PC-9 (cell line): ENCODE measurements around the gene FADD. TPM values are rescaled to one million over a fixed set of nuclear protein-coding genes. Genes with fewer than 3 reads are reported as not detected.
A peak's percentile ranks its signal among the peaks of the same experiment; 100 is the strongest.

Source experiments
- BruUV-seq: library from RNA; stranded (reverse); fragments of 400-500 nt; replicated peaks from 2 replicates; lab custom pipeline; 2021; lab: Mats Ljungman, UMichigan
- CTCF ChIA-PET: fragments of 300-600 bp; sonication (Branson Sonifier 250); formaldehyde crosslinking; loops from one replicate; lab custom pipeline; 2022; ENCODE audit warnings: antibody characterized with exemption; lab: Charles Lee
- POLR2A ChIA-PET: fragments of 300-600 bp; sonication (Branson Sonifier 250); formaldehyde crosslinking; loops from one replicate; lab custom pipeline; 2022; ENCODE audit warnings: antibody characterized with exemption; ENCODE audit not compliant: unreplicated experiment; lab: Charles Lee
- DNase-seq, 2 experiments: peaks; one replicate each; pipeline versions ENCODE4 v3.0.0 to v3.0.0-alpha.2; 2015 to 2022; ENCODE audit warnings: mixed read lengths in 1 of 2
- H2AFZ ChIP-seq: fragments of 200-600 bp; sonication (generic); 2 replicates; pipeline ENCODE4 v1.8.1; 2017; ENCODE audit warnings: antibody characterized with exemption
- H3F3A ChIP-seq: fragments of 200-600 bp; sonication (generic); 2 replicates; pipeline ENCODE4 v1.8.1; 2017; ENCODE audit warnings: antibody characterized with exemption, mild to moderate bottlenecking, low read depth; ENCODE audit not compliant: insufficient read depth
- H3K27ac ChIP-seq: fragments of 200-600 bp; sonication (generic); 2 replicates; pipeline ENCODE4 v1.6.1; 2016; ENCODE audit warnings: mixed run types
- H3K27me3 ChIP-seq: fragments of 200-600 bp; sonication (generic); 2 replicates; pipeline ENCODE4 v1.6.1; 2016; ENCODE audit warnings: low read depth, mixed run types; ENCODE audit not compliant: insufficient read depth
- H3K36me3 ChIP-seq: fragments of 200-600 bp; sonication (generic); 2 replicates; pipeline ENCODE4 v1.6.1; 2016; ENCODE audit warnings: low read depth, mixed run types
- H3K4me1 ChIP-seq: fragments of 200-600 bp; sonication (generic); replicated peaks from 2 replicates; pipeline ENCODE4 v1.6.1; 2016; ENCODE audit warnings: mixed run types; ENCODE audit not compliant: insufficient read depth
- H3K4me2 ChIP-seq: fragments of 200-600 bp; sonication (generic); 2 replicates; pipeline ENCODE4 v1.6.1; 2017; ENCODE audit warnings: mixed run types
- H3K4me3 ChIP-seq: fragments of 200-600 bp; sonication (generic); 2 replicates; pipeline ENCODE4 v1.6.1; 2016; ENCODE audit warnings: mixed run types
- H3K79me2 ChIP-seq: fragments of 200-600 bp; sonication (generic); 2 replicates; pipeline ENCODE4 v1.6.1; 2017; ENCODE audit warnings: low read depth, mixed run types
- H3K9me2 ChIP-seq: fragments of 200-600 bp; sonication (generic); 2 replicates; pipeline ENCODE4 v1.8.1; 2017; ENCODE audit warnings: mild to moderate bottlenecking; ENCODE audit not compliant: insufficient read depth
- H3K9me3 ChIP-seq: fragments of 200-600 bp; sonication (generic); 2 replicates; pipeline ENCODE4 v1.8.1; 2016; ENCODE audit warnings: low read depth; ENCODE audit not compliant: insufficient read depth
- H4K20me1 ChIP-seq: fragments of 200-600 bp; sonication (generic); 2 replicates; pipeline ENCODE4 v1.8.1; 2017; ENCODE audit not compliant: insufficient read depth
- EZH2 ChIP-seq: fragments of 200-600 bp; sonication (generic); IDR thresholded peaks from 2 replicates; pipeline ENCODE4 v1.8.0; 2017; ENCODE audit warnings: antibody characterized with exemption, low read depth
- intact Hi-C: fragments of 100-400 bp; cut with micrococcal nuclease; formaldehyde crosslinking; loops from one replicate; pipeline ENCODE4 v1.10.0; 2022; ENCODE audit not compliant: unreplicated experiment
- total RNA-seq: library from RNA; stranded (reverse); gene quantifications from 2 replicates; pipeline ENCODE4 v1.2.3, GENCODE V29; 2021
- TF ChIP-seq, protein P1 (sequence below): fragments of 200-600 bp; sonication (generic); conservative IDR thresholded peaks from 2 replicates; pipeline ENCODE4 v1.6.1; 2017; ENCODE audit warnings: mixed run types, antibody characterized with exemption, mild to moderate bottlenecking, moderate library complexity

FADD gene
- total RNA-seq, 1 experiment from 2014 or later, result 47.8 TPM

DNA sequence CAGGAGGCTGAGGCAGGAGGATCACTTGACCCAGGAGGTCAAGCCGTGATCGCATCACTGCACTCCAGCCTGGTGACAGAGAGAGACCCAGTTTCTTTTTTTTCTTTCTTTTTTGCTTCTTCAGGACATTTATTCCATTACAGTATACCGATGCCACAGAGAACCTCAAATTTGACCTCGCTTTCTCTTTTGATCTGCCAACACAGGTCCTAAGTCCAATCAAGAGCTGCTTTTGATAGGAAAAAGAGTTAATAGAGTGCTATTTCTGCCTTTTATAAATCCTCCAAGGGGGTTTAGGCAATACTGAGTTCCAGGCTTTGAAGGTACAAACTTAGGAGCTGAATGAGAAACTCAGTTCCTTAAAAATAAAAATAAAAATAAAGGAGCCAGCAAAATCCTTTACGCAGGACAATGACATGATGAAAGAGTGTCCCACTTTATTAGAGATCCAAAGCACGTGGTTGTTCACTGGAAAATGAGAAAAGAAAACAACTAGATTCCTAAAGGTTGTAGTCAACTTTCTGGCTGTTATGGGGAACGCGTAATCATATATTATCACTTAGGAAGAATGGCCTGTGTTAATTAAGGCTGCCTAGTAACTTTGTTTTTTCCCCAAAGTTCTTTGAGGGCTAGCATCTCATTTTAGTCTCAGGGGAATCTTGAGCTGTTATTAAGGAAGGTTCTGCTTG, 27.2 kb downstream of the FADD start:
- peaks cover 29% of the 10 kb centered on the region for H3F3A ChIP-seq
- TF ChIP-seq, protein P1, sequence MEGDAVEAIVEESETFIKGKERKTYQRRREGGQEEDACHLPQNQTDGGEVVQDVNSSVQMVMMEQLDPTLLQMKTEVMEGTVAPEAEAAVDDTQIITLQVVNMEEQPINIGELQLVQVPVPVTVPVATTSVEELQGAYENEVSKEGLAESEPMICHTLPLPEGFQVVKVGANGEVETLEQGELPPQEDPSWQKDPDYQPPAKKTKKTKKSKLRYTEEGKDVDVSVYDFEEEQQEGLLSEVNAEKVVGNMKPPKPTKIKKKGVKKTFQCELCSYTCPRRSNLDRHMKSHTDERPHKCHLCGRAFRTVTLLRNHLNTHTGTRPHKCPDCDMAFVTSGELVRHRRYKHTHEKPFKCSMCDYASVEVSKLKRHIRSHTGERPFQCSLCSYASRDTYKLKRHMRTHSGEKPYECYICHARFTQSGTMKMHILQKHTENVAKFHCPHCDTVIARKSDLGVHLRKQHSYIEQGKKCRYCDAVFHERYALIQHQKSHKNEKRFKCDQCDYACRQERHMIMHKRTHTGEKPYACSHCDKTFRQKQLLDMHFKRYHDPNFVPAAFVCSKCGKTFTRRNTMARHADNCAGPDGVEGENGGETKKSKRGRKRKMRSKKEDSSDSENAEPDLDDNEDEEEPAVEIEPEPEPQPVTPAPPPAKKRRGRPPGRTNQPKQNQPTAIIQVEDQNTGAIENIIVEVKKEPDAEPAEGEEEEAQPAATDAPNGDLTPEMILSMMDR, result no peak
- TF ChIP-seq EZH2, result no peak
- POLR2A ChIA-PET, result interaction anchor here (0.6 kb wide), 1 partner anchor 357 kb away, joined by 4 read pairs; no protein-coding TSS in a partner anchor
- no TSS peak for BruUV-seq
- H3K27me3 ChIP-seq, result no peaks in the 10 kb centered on the region
- DNase-seq, result peak in 1 of 2 experiments; percentile 28
- H3K9me2 ChIP-seq, result no peaks in the 10 kb centered on the region
- H3K4me1 ChIP-seq, result peaks cover 28% of the 10 kb centered on the region
- no peak overlapping the region for H3K27ac ChIP-seq
- no peak overlapping the region for H3K4me2 ChIP-seq
- H3K36me3 ChIP-seq, result no peaks in the 10 kb centered on the region
- CTCF ChIA-PET, result no interaction called here
- no peak overlapping the region for H2AFZ ChIP-seq
- no peak overlapping the region for H3K4me3 ChIP-seq
- intact Hi-C loops, result no loop called here
- H3K79me2 ChIP-seq, result no peaks in the 10 kb centered on the region
- H3K9me3 ChIP-seq, result no peaks in the 10 kb centered on the region
- no peaks in the 10 kb centered on the region for H4K20me1 ChIP-seq

DNA sequence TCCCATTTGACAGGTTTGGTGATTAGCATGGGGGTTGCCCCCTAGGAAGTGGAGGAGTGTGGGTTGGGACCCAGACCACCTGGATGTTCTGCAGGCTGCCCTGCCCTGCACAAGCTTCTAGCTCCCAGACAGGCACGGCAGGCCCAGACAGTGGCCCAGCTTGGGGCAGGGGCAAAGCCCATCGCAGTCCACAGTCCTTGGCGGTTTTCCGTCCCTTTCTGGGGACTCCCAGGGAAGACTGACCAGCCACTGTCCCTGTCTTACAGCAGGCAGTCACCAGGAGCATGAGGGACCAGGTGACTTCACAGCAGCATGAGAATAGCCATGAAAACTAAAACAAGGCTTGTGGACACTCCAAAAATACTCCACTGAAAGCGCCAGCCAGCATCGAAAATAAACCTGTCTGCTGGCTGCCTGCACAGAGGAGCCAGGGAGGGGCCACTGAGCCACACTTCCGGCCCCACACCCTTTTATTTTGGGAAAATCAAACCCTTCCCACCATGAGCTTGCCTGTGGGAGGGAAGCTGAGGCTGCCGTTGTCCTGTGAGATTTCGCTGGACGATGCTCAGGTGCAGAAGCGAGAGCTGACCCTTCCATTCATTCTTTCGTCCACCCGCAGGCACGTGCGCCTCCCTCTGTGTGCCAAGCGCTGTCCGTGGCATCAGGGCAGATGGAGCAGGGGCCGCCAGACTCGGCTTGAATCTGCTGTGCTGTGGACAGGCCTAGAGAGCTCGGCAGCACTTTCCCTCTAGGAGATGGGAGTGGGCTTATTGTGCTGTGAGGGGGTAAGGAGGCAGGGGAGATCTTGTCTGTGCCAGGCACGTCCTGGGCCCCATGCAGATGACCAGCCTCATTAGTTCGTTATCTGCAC, 28.0 kb downstream of the FADD start:
- TF ChIP-seq, protein P1, result no peak
- no peak for TF ChIP-seq EZH2
- peak in 1 of 2 experiments; percentile 28 for DNase-seq
- Histone ChIP-seq H3K9me3 (no peaks in the 10 kb centered on the region), H3K27ac (no peak overlapping the region), H3K79me2 (no peaks in the 10 kb centered on the region), H2AFZ (no peak overlapping the region), H3K27me3 (no peaks in the 10 kb centered on the region), H3K36me3 (no peaks in the 10 kb centered on the region), H4K20me1 (no peaks in the 10 kb centered on the region), H3K4me1 (peaks cover 24% of the 10 kb centered on the region), H3K4me3 (no peak overlapping the region), H3F3A (peaks cover 36% of the 10 kb centered on the region), H3K4me2 (no peak overlapping the region), H3K9me2 (no peaks in the 10 kb centered on the region)
- intact Hi-C loops, result no loop called here
- BruUV-seq, result no TSS peak
- ChIA-PET CTCF (no interaction called here), POLR2A (no interaction called here)

DNA sequence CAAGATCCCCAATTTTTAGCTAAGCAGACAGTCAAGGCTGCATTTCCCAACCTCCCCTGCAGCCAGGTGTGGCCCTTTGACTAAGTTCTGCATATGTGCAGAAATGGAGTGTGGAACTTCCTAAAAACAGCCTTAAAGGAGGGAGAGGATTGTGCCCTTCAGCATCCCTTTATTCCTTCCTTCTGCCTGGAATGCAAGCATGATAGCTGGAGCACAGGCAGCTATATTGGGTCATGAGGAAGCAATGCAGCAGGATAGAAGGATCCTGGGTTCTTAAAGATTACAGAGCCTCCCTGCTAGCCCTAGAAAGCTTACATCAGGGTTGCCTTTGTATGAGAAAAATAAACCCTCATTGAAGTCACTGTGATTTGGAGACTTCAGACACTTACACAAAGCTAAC, 29.9 kb downstream of the FADD start:
- intact Hi-C loops, result loop anchor here (1.0 kb wide), 2 partner anchors 11 to 37 kb away; partner anchors contain the start of gene PPFIA1

More for the DNA sequence above, 29.9 kb downstream of the FADD start:
- H3K9me3 ChIP-seq, result no peaks in the 10 kb centered on the region
- no peaks in the 10 kb centered on the region for H3K79me2 ChIP-seq
- TSS peak; percentile 62 for BruUV-seq
- no peaks in the 10 kb centered on the region for H3K9me2 ChIP-seq
- no peaks in the 10 kb centered on the region for H3K36me3 ChIP-seq
- no peak overlapping the region for H3K4me3 ChIP-seq
- no peak for TF ChIP-seq EZH2
- TF ChIP-seq, protein P1, result no peak
- H4K20me1 ChIP-seq, result no peaks in the 10 kb centered on the region
- no peaks in the 10 kb centered on the region for H3K27me3 ChIP-seq
- DNase-seq, result no peak
- peaks cover 40% of the 10 kb centered on the region for H3F3A ChIP-seq
- peak overlapping the region; percentile 97 for H3K27ac ChIP-seq
- POLR2A ChIA-PET, result no interaction called here
- H2AFZ ChIP-seq, result no peak overlapping the region
- peaks cover 24% of the 10 kb centered on the region for H3K4me1 ChIP-seq
- CTCF ChIA-PET, result interaction anchor here (0.6 kb wide), 1 partner anchor 902 kb away, joined by 4 read pairs; no protein-coding TSS in a partner anchor
- 0 out of 2 replicates have a peak overlapping the region, but pooled peaks have one; percentile 7 for H3K4me2 ChIP-seq
